T-helper 17 cell (primary cell): ENCODE results near the gene GRHL3. TPM values are rescaled to one million over a fixed set of nuclear protein-coding genes. Genes with fewer than 3 reads are reported as not detected.

ENCODE experiments used
- ATAC-seq: fragments of 150-1000 bp; cut with Tn5 transposase; 2 replicates; pipeline ENCODE4 v1.10.0; 2021; ENCODE audit warnings: mild to moderate bottlenecking, moderate library complexity
- DNase-seq, 3 donors: peaks; one replicate each; pipeline versions ENCODE4 v3.0.0 to v3.0.0-alpha.2; 2020 to 2021
- H3K9me3 ChIP-seq: one replicate; pipeline ENCODE4 v1.7.0; 2013; ENCODE audit warnings: low read length, mild to moderate bottlenecking; ENCODE audit not compliant: control insufficient read depth, poor library complexity, severe bottlenecking
- H3K27ac Mint-ChIP-seq: one replicate; pipeline ENCODE4 v1.8.0; 2022; ENCODE audit warnings: mild to moderate bottlenecking, moderate library complexity, mixed read lengths
- H3K27me3 Mint-ChIP-seq: one replicate; pipeline ENCODE4 v1.8.0; 2022; ENCODE audit warnings: mixed read lengths
- H3K36me3 Mint-ChIP-seq: one replicate; pipeline ENCODE4 v1.8.0; 2022; ENCODE audit warnings: low read depth, mixed read lengths
- H3K4me1 Mint-ChIP-seq: one replicate; pipeline ENCODE4 v1.8.0; 2022; ENCODE audit warnings: mild to moderate bottlenecking, mixed read lengths
- H3K4me3 Mint-ChIP-seq: one replicate; pipeline ENCODE4 v1.8.0; 2022; ENCODE audit warnings: mild to moderate bottlenecking, moderate library complexity, mixed read lengths
- total RNA-seq, 4 donors: library from RNA in 2 of 4; stranded (reverse) in 2 of 4; gene quantifications; one replicate each; pipeline ENCODE4 v1.2.3 and lab custom pipeline; 2022 to 2026

Gene GRHL3
- total RNA-seq, 2 donors from 2014 or later, result not detected

DNA sequence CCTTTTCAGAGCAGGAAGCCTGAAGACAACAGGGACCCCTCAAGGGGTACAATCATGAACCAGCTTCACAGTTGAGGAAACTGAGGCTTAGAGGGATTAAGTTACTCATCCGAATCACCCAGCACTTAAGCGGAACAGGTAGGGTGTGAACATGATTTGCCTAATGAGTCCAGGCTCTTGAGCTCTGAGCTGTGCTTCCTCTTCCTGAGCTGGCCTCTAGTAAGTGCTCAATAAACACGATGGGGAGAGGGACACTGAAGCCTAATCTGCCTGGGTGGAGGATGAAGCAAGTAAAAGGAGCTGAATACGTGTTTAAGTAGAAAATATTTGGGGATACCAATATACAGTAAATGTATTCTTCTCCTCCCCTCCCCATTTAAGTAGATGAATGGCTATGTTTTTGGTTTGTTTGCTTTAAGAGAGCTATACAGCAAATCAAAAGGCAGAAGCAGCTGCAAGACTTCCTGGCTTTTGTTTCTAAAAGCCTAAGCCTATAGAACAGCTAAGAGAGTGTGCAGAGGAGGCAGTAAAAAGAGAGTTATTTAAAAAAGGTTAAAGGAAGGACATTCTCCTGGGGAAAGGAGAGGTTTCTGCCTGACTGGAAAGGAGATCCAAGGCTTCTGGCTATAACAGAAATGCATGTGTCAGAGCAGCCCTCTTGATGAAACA, 74.0 kb downstream of the GRHL3 start:
- H3K4me1 Mint-ChIP-seq, result peaks cover 23% of the 10 kb centered on the region
- no peak for ATAC-seq
- H3K9me3 ChIP-seq, result no peaks in the 10 kb centered on the region
- no peaks in the 10 kb centered on the region for H3K27me3 Mint-ChIP-seq
- no peak overlapping the region for H3K4me3 Mint-ChIP-seq
- H3K36me3 Mint-ChIP-seq, result no peaks in the 10 kb centered on the region
- H3K27ac Mint-ChIP-seq, result peak overlapping the region; percentile 97
- DNase-seq, result no peak

DNA sequence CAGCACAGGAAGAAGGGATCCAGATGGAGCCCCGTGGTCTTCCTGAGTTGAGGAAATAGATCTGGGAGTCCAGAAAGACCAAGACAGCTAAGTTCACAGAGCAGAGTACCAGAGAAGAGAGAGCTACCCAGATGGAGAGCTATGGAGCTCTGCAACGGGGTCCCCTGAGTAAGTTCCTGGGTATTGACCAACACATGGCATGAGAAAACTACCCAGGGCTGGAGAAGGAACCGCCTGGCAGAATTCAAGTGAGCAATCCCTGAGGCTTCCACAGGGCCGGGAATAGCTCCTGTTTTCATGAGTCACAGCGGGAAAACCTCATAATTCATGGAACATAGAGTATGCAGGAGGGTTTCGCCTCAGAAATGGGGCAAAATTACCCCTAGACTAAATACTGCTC, 74.7 kb downstream of the GRHL3 start:
- no peak for ATAC-seq
- Mint-ChIP-seq H3K27ac (peak overlapping the region; percentile 97), H3K27me3 (no peaks in the 10 kb centered on the region), H3K36me3 (no peaks in the 10 kb centered on the region), H3K4me3 (no peak overlapping the region), H3K4me1 (peaks cover 23% of the 10 kb centered on the region)
- H3K9me3 ChIP-seq, result no peaks in the 10 kb centered on the region
- no peak for DNase-seq

DNA sequence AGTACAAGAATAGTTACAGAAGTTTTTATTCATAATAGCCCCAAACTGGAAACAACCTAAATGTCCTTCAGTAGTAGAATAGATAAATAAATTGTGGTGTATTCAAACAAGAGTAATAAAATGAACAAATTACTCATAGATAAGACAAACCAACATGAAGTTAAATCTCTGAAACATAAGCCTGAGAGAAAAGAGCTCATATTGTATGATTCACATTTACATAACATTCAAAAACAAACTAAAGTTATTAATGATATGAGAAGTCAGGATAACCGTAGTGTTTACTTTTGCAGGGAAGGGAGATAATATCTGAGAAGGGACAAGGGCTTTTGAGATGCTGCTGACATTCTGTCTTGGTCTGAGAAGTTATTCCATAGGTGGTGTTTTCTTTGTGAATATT, 80.9 kb downstream of the GRHL3 start:
- ATAC-seq (no peak), DNase-seq (no peak)
- Mint-ChIP-seq H3K4me1 (peaks cover 5% of the 10 kb centered on the region), H3K4me3 (no peak overlapping the region), H3K27ac (peak overlapping the region; percentile 53), H3K27me3 (no peaks in the 10 kb centered on the region), H3K36me3 (no peaks in the 10 kb centered on the region)
- no peaks in the 10 kb centered on the region for H3K9me3 ChIP-seq

DNA sequence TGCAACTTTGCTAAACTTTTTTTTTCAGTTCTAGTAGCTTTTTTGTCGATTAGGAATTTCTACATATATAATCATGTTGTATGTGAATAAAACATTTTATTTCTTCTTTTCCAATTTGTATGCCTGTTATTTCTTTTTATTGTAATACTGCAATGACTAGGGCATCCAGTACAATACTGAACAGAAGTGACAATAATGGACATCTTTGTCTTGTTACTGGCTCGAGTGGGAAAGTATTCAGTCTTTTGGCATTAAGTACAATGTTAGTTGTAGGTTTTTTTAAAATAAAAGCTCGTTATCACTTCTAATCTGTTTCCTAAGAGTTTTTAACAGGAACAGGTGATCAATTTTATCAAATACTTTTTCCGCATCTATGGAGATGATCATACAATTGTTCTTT, 84.6 kb downstream of the GRHL3 start:
- no peak for ATAC-seq
- H3K27me3 Mint-ChIP-seq, result no peaks in the 10 kb centered on the region
- no peak for DNase-seq
- H3K4me3 Mint-ChIP-seq, result no peak overlapping the region
- H3K9me3 ChIP-seq, result no peaks in the 10 kb centered on the region
- peaks cover 2% of the 10 kb centered on the region for H3K4me1 Mint-ChIP-seq
- no peak overlapping the region for H3K27ac Mint-ChIP-seq
- H3K36me3 Mint-ChIP-seq, result no peaks in the 10 kb centered on the region

Other genes with a start within 250 kb of the GRHL3 start
- not detected for gene MYOM3, start 207.2 kb upstream of the GRHL3 start, total RNA-seq
- gene IL22RA1, start 176.2 kb upstream of the GRHL3 start, total RNA-seq, result not detected
- gene IFNLR1, start 132.1 kb upstream of the GRHL3 start, total RNA-seq, result 1 to 10 TPM in 1 of 2 donors, under 1 TPM in 1; 0.65 to 1.3 TPM
- 1 to 10 TPM; 2.5 to 3.6 TPM for gene STPG1, start 94.4 kb downstream of the GRHL3 start, total RNA-seq
- gene NIPAL3, start 96.4 kb downstream of the GRHL3 start, total RNA-seq, result 10 to 100 TPM; 32.9 to 41.7 TPM
- 100 to 1,000 TPM; 152 to 160 TPM for gene RCAN3, start 183.5 kb downstream of the GRHL3 start, total RNA-seq
- not detected for gene NCMAP, start 236.7 kb downstream of the GRHL3 start, total RNA-seq